HG03139 (cell line): ENCODE results near the gene SMCR8.
"Not testable (repeated sequence)": the region's sequence is repeated elsewhere in the genome, so short reads cannot be mapped to it uniquely, and the experiment has no call there.

ENCODE experiments used
- ATAC-seq: cut with Tn5 transposase; IDR thresholded peaks from one replicate; pipeline ENCODE4 v1.9.1; 2021; ENCODE audit not compliant: unreplicated experiment

Gene SMCR8

DNA sequence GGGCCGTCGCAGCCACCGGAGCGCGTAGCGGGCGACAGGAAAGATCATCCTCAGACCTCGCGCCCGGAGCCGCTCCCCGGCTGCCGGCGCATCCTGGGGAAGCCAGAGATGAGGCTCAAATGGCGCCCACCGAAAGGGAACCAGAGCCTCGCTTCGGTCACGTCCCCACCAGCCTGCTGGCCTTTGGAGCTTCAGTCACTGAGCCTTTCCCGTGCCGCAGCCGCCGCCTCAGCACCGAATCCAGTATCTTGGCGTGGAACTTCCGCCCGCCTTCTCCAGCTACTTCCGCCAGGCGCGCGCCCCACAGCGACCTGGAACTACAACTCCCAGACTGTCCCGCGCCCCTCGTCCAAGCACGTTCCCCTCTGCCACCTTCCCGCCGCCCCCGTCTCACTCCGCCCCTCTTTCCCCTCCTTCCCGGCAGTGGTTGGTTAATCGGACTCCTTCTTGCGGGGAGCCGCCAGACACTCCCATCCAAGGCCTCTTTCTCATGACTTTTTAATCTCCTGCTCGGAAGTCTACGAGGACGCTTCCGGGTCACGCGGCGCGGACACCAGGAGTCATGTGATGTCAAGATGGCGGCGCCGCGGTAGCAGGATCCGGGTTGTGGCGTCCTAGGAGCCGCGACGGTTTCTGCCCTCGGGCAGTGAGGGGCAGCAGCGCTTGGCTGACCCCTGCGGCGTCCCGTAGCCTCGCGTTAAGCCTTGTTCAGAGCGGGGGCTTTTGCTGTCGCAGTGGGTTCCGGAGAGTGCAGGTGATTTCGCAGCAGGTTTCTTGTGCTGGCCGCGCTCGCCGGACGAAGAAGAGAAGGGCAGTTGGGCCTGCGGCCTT lies at the start of gene SMCR8, which contains the start of gene TOP3A:
Gene SMCR8 (plus strand): TSS at position 563 of the 831 bp plus-strand sequence. CDS start 497 bp downstream, outside the sequence.
Gene TOP3A (minus strand): TSS at position 264 of the 831 bp plus-strand sequence. CDS start 216 bp downstream, at position 48.
- peak; percentile 78 for ATAC-seq

DNA sequence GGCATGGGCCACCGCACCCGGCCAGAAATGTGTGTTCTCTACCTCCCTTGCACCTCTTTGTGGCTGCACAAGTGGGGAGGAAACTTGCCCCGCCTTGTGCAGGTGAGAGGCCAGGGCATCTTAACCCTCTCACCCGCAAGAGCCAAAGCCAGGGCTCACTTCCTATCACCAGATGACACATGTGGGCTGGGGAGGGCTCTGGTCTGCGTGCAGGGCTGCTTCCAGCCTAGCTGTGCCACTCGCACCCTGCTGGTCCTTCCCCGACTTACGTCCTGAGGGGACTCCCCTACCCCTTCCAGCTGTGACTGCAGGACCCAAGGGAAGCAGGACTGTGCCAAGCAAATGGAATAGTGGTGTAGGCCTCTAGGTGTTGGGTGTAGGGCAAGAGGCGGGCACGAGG lies 47.7 kb upstream of the SMCR8 start:
- no peak for ATAC-seq

- ATAC-seq, result no peak
Measured at GRCh38 chr17:18267927-18268711, 47.0 kb upstream of the SMCR8 start.

DNA sequence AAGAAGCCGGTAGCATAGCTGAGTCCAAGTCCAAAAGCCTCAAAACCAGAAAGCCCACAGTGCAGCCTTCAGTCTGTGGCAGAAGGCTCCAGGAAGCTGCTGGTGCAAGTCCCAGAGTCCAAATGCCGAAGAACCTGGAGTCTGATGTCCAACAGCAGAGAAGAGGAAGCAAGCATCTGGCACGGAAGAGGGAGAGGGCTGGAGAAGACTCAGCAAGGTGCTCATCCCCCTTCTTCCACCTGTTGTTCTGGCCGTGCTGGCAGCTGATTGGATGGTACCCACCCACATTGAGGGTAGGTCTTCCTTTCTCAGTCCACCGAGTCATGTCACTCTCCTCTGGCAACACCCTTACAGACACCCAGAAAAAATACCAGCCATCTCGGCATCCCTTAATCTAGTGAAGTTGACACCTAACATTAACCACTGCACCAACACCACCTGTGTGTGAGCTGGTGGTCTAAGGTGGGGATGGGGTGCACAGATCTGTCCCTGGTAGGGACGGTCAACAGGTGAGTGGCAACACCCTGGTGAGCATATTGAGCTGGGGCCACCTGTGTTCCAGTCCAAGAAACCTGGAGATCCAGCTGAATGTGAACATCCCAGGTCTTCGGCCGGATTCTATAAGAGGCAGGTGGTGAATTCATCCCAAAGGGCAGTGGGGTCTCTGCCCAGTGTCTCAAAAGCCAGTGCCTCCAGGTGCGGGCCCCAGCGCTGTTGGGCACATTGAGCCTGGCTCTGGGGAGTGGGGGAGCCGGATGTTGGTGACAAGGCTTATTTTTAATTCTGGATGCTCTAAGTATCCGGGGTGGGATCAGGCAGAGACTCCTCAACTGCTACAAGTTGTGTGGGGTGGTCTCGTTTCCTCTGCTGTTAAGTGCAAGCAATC lies 44.8 kb upstream of the SMCR8 start:
- no peak for ATAC-seq

DNA sequence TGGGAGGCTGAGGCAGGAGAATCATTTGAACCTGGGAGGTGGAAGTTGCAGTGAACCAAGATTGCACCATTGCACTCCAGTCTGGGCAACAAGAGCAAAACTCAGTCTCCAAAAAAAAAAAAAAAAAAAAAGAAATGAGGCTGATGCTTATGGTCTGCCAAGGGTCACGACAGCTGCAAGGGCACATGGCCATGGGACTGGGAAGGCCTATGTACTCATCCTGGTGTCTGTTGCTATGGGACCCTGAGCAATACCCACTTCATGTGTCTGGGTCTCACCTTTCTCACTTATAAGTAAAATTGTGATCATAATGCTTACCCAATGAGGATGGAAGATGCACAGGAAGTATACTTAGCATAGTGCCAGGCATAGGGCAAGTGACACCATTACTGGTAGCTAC lies 38.0 kb upstream of the SMCR8 start:
- ATAC-seq, result no peak

- no peak for ATAC-seq
Measured at GRCh38 chr17:18278867-18279266, 36.2 kb upstream of the SMCR8 start.

DNA sequence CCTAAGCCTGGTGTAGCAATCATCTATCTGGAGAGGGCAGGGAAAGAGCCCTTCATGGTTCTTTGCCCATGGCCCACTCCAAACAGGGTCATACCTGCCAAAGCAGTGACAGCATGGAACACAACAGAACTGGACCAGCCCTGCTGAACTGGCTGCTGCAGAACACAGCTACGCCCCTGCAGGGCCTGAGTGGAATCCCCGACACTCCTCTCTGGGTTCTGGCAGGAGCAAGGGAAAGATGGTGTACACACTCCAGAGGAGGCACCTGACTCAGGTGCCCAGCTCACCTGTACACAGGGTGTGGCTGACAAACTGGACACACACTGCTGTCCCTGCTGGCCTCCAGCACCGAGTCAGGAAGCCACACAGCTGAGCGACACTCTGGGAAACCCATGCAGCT lies 34.8 kb upstream of the SMCR8 start:
- no peak for ATAC-seq

DNA sequence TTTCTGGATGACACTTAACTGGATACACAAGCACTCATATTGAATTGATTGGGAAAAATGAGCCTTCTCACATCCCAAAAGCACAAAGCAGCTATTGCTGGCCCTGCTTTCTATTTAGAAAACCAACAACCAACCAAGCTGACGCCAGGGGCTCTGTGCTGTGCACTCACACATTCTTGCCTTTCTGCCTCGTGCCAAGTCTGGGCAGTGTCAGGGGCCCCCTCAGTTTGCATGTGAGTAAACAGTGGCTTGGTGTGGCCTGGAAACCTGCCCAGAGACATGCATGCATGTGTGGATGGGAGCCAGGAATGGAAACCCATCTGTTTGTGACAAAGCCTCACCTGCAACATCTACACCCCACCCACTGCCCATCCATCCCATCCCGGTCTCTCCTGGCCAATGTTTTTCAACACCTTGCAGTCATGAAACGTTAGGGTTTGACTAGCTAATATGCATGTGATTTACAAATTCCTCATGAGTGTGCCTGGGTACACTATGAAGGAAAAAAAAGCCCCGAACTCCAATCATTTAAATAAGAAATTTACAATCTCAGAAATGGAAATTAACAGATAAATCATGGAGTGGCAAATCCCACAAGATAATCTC lies 34.2 kb upstream of the SMCR8 start:
- no peak for ATAC-seq

- no peak for ATAC-seq
Measured at GRCh38 chr17:18281788-18282187, 33.3 kb upstream of the SMCR8 start.

DNA sequence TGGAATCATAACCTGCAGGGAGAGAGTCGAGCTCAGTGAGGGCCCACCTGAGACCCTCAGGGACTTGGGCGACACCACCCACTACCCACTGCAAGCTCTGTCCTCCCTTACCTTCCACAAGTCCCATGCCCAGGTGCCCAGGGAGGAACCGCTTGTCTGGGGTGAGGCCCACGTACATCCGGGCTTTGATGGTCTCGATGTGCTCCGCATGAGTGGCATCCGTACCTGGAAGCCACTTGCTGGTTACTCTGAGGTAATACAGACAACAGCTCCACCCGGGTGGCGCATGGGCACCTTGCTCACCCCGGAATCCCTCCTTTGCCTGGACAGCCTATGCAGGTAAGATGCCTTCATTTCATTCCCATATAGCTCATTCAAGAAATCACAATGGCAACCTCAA lies 29.8 kb upstream of the SMCR8 start:
- no peak for ATAC-seq

DNA sequence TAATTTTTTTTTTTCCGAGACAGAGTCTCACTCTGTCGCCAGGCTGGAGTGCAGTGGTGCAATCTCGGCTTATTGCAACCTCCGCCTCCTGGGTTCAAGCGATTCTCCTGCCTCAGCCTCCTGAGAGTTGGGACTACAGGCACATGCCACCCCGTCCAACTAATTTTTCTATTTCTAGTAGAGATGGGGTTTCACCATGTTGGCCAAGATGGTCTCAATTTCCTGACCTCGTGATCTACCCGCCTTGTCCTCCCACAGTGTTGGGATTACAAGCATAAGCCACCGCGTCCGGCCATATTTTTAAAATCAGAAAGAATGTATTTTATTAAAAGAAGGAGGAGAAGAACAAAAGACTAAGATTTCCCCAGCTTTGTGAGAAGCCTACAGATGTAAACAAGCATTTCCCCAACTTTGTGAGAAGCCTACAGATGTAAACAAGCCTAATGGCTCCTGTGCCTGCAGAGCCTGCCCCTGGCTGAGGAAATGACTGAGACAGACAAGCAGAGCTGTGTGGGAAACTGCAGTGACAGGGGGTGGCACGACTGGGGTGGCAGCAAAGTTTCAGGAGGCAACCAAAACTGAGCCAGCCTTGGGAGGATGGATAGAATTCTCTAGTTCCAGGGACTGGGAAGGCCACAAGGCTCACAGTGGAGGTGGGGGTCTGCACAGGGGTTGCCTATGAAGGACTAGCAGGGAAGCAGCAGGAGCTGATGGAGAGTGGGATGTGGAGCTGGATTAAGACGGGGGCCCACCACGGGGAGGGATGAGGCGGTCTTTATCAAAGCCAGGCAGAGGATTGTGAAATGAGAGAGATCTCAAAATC lies 23.2 kb upstream of the SMCR8 start:
- ATAC-seq, result no peak

GRCh38 chr17:18298061-18298460 lies 17.0 kb upstream of the SMCR8 start:
- ATAC-seq, result not testable (repeated sequence)

DNA sequence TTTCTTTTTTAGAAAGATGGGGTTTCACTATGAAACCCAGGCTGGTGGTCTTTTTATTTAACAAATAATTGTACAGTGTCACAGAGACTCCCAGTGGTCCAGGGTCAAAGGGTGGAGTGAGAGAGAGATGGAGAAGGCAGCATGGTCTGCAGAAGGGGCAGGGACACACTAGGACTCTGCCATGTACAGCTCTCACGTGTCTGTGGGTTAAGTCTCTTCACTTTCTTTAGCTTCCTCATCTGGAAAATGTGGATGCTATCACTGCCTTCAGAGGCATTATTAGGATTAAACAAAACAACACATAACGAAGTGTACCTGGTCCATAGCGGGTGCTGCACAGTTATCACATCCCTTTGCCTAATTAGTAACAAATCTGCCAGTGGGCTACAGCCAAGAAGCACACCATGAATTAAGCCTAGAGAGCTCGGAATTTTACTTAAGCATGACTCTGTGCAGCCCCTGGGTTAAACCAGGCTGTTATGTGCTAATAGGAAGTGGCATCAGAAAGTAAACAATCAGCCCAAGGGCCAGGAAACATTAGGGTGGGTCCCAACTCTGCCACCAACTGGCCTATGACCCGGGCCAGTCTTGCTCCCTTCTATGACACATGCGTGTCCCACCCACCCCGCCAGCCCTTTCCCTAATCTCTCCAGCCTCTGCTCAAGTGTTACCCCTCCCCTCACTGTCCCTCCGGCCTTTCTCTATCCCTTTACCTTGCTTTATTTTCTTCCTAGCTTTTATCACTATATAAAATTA lies 14.2 kb upstream of the SMCR8 start:
- no peak for ATAC-seq

DNA sequence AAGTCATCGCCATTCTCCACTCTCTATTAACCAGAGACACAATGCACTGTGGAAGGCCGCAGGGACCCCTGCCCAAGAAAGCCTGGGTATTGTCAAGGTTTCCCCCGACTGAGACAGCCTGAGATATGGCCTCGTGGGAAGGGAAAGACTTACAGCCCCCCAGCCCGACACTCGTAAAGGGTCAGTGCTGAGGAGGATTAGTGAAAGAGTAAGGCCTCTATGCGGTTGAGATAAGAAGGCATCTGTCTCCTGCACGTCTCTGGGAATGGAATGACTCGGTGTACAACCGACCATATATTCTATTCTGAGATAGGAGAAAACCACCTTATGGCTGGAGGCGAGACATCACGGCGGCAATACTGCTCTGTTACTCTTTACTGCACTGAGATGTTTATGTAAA lies 11.9 kb upstream of the SMCR8 start:
- not testable (repeated sequence) for ATAC-seq

GRCh38 chr17:18309202-18309601 lies 5.9 kb upstream of the SMCR8 start:
- no peak for ATAC-seq

- no peak for ATAC-seq
Measured at GRCh38 chr17:18314059-18314730, 898 bp upstream of the SMCR8 start.

- ATAC-seq, result peak; percentile 4
Measured at GRCh38 chr17:18315562-18315922, 449 bp downstream of the SMCR8 start.

- no peak for ATAC-seq
Measured at GRCh38 chr17:18315961-18316360, 868 bp downstream of the SMCR8 start.

GRCh38 chr17:18318117-18318516 lies 3.0 kb downstream of the SMCR8 start:
- no peak for ATAC-seq
